ENCODE data around the gene NELL1.

- TF ChIP-seq CTCF (IDR thresholded peaks at IDR 0.05; ENCODE audit: low read depth, low read length, poor library complexity, severe bottlenecking) (no peak), EZH2phosphoT487 (IDR thresholded peaks at IDR 0.05; ENCODE audit: borderline replicate concordance, low read length) (no peak)
Measured at GRCh38 chr11:21069909-21070308, 400.5 kb downstream of the NELL1 start.
